ENCODE results near the gene TMEM14B.

GRCh38 chr6:10794239-10794638 is 46.6 kb downstream of the TMEM14B start:
- TF ChIP-seq EZH2 (IDR thresholded peaks at IDR 0.05; ENCODE audit: borderline replicate concordance, low read length) = no peak
- TF ChIP-seq CTCF (IDR thresholded peaks at IDR 0.05; ENCODE audit: low read length) = no peak
